Activated CD4-positive, CD25-positive, alpha-beta regulatory T cell (primary cell): ENCODE data around the gene HUNK.
A peak's percentile ranks its signal among the peaks of the same experiment; 100 is the strongest.
"Not testable (repeated sequence)": the region's sequence is repeated elsewhere in the genome, so short reads cannot be mapped to it uniquely, and the experiment has no call there.

Source experiments
- DNase-seq, 4 experiments: peaks; one replicate each; lab custom pipeline; 2025; lab: John Stamatoyannopoulos, UW

Gene HUNK

GRCh38 chr21:31870472-31871193 lies 2.2 kb upstream of the HUNK start:
- no peak for DNase-seq

GRCh38 chr21:31871371-31871770 lies 1.4 kb upstream of the HUNK start:
- DNase-seq = not testable (repeated sequence)

- DNase-seq = no peak
These were observed 758 bp upstream of the HUNK start for GRCh38 chr21:31872072-31872451.

GRCh38 chr21:31873275-31873695 lies 465 bp downstream of the HUNK start:
- no peak for DNase-seq

- peak in 1 of 4 experiments; percentile 11 for DNase-seq
These were observed 1.1 kb downstream of the HUNK start for GRCh38 chr21:31873696-31874599.

GRCh38 chr21:31874812-31875212 lies 2.0 kb downstream of the HUNK start:
- no peak for DNase-seq

- no peak for DNase-seq
These were observed 2.7 kb downstream of the HUNK start for GRCh38 chr21:31875496-31876015.

- no peak for DNase-seq
These were observed 4.7 kb downstream of the HUNK start for GRCh38 chr21:31877463-31877957.

GRCh38 chr21:31878831-31879230 lies 6.0 kb downstream of the HUNK start:
- DNase-seq = no peak

- DNase-seq = no peak
These were observed 6.4 kb downstream of the HUNK start for GRCh38 chr21:31879241-31879650.

GRCh38 chr21:31879911-31880310 lies 7.1 kb downstream of the HUNK start:
- no peak for DNase-seq

- no peak for DNase-seq
These were observed 8.0 kb downstream of the HUNK start for GRCh38 chr21:31880816-31881215.

- DNase-seq = no peak
These were observed 9.9 kb downstream of the HUNK start for GRCh38 chr21:31882711-31883110.

GRCh38 chr21:31885146-31885545 lies 12.3 kb downstream of the HUNK start:
- DNase-seq = no peak

- no peak for DNase-seq
These were observed 14.1 kb downstream of the HUNK start for GRCh38 chr21:31886915-31887314.

GRCh38 chr21:31887391-31887841 lies 14.6 kb downstream of the HUNK start:
- no peak for DNase-seq

GRCh38 chr21:31888936-31889371 lies 16.1 kb downstream of the HUNK start:
- DNase-seq = no peak

GRCh38 chr21:31889460-31889859 lies 16.6 kb downstream of the HUNK start:
- no peak for DNase-seq

GRCh38 chr21:31892686-31893085 lies 19.9 kb downstream of the HUNK start:
- DNase-seq = no peak

- no peak for DNase-seq
These were observed 21.1 kb downstream of the HUNK start for GRCh38 chr21:31893851-31894415.

GRCh38 chr21:31894457-31894856 lies 21.6 kb downstream of the HUNK start:
- DNase-seq = no peak
